WTC11 (cell line): Measurements from ENCODE around the gene UBE2M. TPM values are rescaled to one million over a fixed set of nuclear protein-coding genes. Genes with fewer than 3 reads are reported as not detected.

ENCODE experiments used
- ATAC-seq: fragments of 200-7000 bp; cut with Tn5 transposase; 2 replicates; pipeline ENCODE4 v1.10.0; 2021; ENCODE audit warnings: mild to moderate bottlenecking, moderate library complexity
- CTCF ChIA-PET: fragments of 300-600 bp; sonication (Branson Sonifier 250); formaldehyde crosslinking; loops from one replicate; lab custom pipeline; 2021; ENCODE audit warnings: antibody characterized with exemption; lab: Charles Lee
- POLR2A ChIA-PET: fragments of 350-600 bp; sonication (Branson Sonifier 250); formaldehyde crosslinking; loops from one replicate; lab custom pipeline; 2021; ENCODE audit warnings: antibody characterized with exemption; lab: Charles Lee
- DNase-seq: peaks from one replicate; pipeline ENCODE4 v3.0.0; 2021; ENCODE audit warnings: low spot score
- H3K27ac Mint-ChIP-seq: 2 replicates; pipeline ENCODE4 v1.8.0; 2021; ENCODE audit warnings: mixed read lengths
- H3K27me3 Mint-ChIP-seq: 2 replicates; pipeline ENCODE4 v1.8.0; 2021; ENCODE audit warnings: low read depth, mild to moderate bottlenecking, moderate library complexity, mixed read lengths
- H3K36me3 Mint-ChIP-seq: 2 replicates; pipeline ENCODE4 v1.8.0; 2021; ENCODE audit warnings: mixed read lengths
- H3K4me1 Mint-ChIP-seq: 2 replicates; pipeline ENCODE4 v1.8.0; 2022; ENCODE audit warnings: mixed read lengths
- H3K4me3 Mint-ChIP-seq: 2 replicates; pipeline ENCODE4 v1.8.0; 2021; ENCODE audit warnings: mild to moderate bottlenecking, moderate library complexity, mixed read lengths
- H3K9me3 Mint-ChIP-seq: 2 replicates; pipeline ENCODE4 v1.8.0; 2021; ENCODE audit warnings: mixed read lengths
- AFF4 ChIP-seq: sonication (generic); formaldehyde crosslinking; IDR thresholded peaks from 2 replicates; pipeline ENCODE4 v1.8.1; 2023; ENCODE audit warnings: mild to moderate bottlenecking, missing genetic modification reagents, borderline replicate concordance
- ATF3 ChIP-seq: sonication (generic); formaldehyde crosslinking; conservative IDR thresholded peaks from 2 replicates; pipeline ENCODE4 v1.8.1; 2022; ENCODE audit warnings: mild to moderate bottlenecking, missing genetic modification reagents
- E2F5 ChIP-seq: sonication (generic); formaldehyde crosslinking; IDR thresholded peaks from 2 replicates; pipeline ENCODE4 v1.8.1; 2022; ENCODE audit warnings: mild to moderate bottlenecking, moderate library complexity, missing genetic modification reagents
- FOXP4 ChIP-seq: sonication (generic); formaldehyde crosslinking; IDR thresholded peaks from 2 replicates; pipeline ENCODE4 v1.8.0; 2022; ENCODE audit warnings: mild to moderate bottlenecking, missing genetic modification reagents
- MLX ChIP-seq: sonication (generic); formaldehyde crosslinking; IDR thresholded peaks from 2 replicates; pipeline ENCODE4 v1.8.1; 2023; ENCODE audit warnings: mild to moderate bottlenecking, missing genetic modification reagents, moderate library complexity
- SMAD4 ChIP-seq: sonication (generic); formaldehyde crosslinking; IDR thresholded peaks from 2 replicates; pipeline ENCODE4 v1.8.0; 2022; ENCODE audit warnings: mild to moderate bottlenecking, missing genetic modification reagents
- STAT6 ChIP-seq: sonication (generic); formaldehyde crosslinking; conservative IDR thresholded peaks from 2 replicates; pipeline ENCODE4 v1.8.1; 2023; ENCODE audit warnings: mild to moderate bottlenecking, low read depth, missing genetic modification reagents, moderate library complexity
- ZNF121 ChIP-seq: sonication (generic); formaldehyde crosslinking; IDR thresholded peaks from 2 replicates; pipeline ENCODE4 v1.8.0; 2023; ENCODE audit warnings: missing genetic modification reagents
- ZNF263 ChIP-seq: sonication (generic); formaldehyde crosslinking; IDR thresholded peaks from 2 replicates; pipeline ENCODE4 v1.8.1; 2022; ENCODE audit warnings: low read depth, mild to moderate bottlenecking, moderate library complexity, missing genetic modification reagents
- ZNF671 ChIP-seq: fragments of 250-450 bp; sonication (Bioruptor Pico); IDR thresholded peaks from 2 replicates; pipeline ENCODE4 v1.8.0; 2021; ENCODE audit warnings: mild to moderate bottlenecking
- ZSCAN18 ChIP-seq: fragments of 250-450 bp; sonication (Bioruptor Pico); IDR thresholded peaks from 2 replicates; pipeline ENCODE4 v2.1.2; 2022; ENCODE audit warnings: mild to moderate bottlenecking, moderate library complexity
- total RNA-seq: library from RNA; stranded (reverse); gene quantifications from 3 replicates; pipeline ENCODE4 v1.2.3, GENCODE V29; 2021

The UBE2M gene
- total RNA-seq, 1 experiment from 2014 or later: 105 TPM

- CTCF ChIA-PET: interaction anchor here (5.9 kb wide), 1 partner anchor 29 kb away, joined by 60 read pairs; the partner anchor contains the start of gene ZBTB45
- H3K27ac Mint-ChIP-seq: 0 out of 2 replicates have a peak overlapping the region, but pooled peaks have one; percentile 15
Measured at GRCh38 chr19:58547323-58548312, 10.8 kb downstream of the UBE2M start.

GRCh38 chr19:58546019-58546530 is 12.3 kb downstream of the UBE2M start:
- POLR2A ChIA-PET: interaction anchor here (1.3 to 3.2 kb wide), 3 partner anchors 8 to 27 kb away, joined by 3 to 30 read pairs (median 25); partner anchors contain the start of genes CHMP2A and ZBTB45
- Mint-ChIP-seq H3K9me3 (no peaks in the 10 kb centered on the region), H3K27me3 (peaks cover 28% of the 10 kb centered on the region), H3K27ac (peak overlapping the region; percentile 93), H3K4me3 (peak overlapping the region; percentile 97), H3K36me3 (peaks cover 58% of the 10 kb centered on the region), H3K4me1 (peaks cover 17% of the 10 kb centered on the region)
- DNase-seq (no peak), ATAC-seq (no peak)
- CTCF ChIA-PET: interaction anchor here (1.5 to 5.9 kb wide), 2 partner anchors 28 to 32 kb away, joined by 10 to 60 read pairs; partner anchors contain the start of gene ZBTB45
- no peak for TF ChIP-seq E2F5 (CRISPR knock-in tag)
- no peak for TF ChIP-seq ATF3
- TF ChIP-seq FOXP4 (CRISPR knock-in tag): no peak
- no peak for TF ChIP-seq ZSCAN18 (CRISPR knock-in tag)
- no peak for TF ChIP-seq MLX (CRISPR knock-in tag)
- no peak for TF ChIP-seq ZNF263 (CRISPR knock-in tag)
- TF ChIP-seq SMAD4: no peak

More at GRCh38 chr19:58547323-58548312, 10.8 kb downstream of the UBE2M start:
- no peak for ATAC-seq
- TF ChIP-seq ZNF121 (CRISPR knock-in tag) (peak; percentile 62; the same call in 1 of the 2 replicates), AFF4 (CRISPR knock-in tag) (no peak), STAT6 (no peak), ZNF671 (0 out of 2 replicates have a peak, but pooled peaks have one; percentile 33)
- DNase-seq: no peak
- Mint-ChIP-seq H3K36me3 (peaks cover 70% of the 10 kb centered on the region), H3K4me1 (peaks cover 17% of the 10 kb centered on the region), H3K9me3 (no peaks in the 10 kb centered on the region), H3K4me3 (peak overlapping the region; percentile 12), H3K27me3 (peaks cover 15% of the 10 kb centered on the region)
- POLR2A ChIA-PET: interaction anchor here (2.2 kb wide), 1 partner anchor 28 kb away, joined by 7 read pairs; the partner anchor contains the start of gene ZBTB45
